ENCODE results near the gene WDR90.

The WDR90 gene

DNA sequence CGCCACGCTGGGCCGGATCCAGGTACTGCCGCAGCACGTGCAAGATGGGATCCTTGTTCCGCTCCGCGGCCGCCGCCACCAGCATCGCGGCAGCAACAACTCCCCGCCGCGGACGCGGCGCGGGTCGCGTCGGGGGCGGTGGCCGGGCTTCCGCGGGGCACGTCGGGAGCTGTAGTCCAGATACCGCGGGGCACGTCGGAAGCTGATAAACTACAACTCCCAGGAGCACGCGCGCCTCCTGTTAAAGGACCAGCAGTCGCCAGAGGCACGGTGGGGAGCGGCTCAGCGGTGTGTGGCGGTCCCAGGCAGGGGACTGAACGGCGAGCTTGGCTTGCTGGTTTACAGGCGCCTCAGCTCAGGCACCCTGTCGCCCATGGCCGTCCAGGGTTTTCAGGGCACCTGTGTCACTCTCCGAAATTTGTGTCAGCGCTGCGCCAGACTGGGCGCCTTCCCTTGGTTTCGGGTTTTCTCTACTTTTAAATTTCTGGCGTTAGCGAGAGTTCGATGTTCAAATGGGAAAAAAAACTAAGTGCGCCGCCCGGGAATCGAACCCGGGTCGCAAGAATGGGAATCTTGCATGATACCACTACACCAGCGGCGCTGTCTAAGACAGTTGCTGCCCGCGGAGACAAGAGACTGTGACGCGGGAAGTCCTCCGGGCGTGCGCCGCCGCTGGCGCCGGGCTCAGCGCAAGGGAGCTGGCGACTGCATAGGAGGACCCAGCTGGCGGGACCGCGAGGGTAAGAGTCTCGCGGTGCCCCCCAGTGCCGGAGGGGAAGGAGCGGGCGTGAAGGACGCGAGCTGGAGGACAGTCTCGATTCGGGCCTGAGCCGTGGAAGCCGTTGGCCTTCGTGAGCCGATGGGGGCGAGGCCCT is 12.7 kb upstream of the WDR90 start, which contains the start of gene METTL26:
TSS of gene METTL26 (minus strand) at position 100 of the 875 bp plus-strand sequence. CDS start at position 85, 15 bp downstream.
- in situ Hi-C loops (cut with MboI; ENCODE audit: low pct_unique_long_range_greater_than_20kb, low sequenced_read_pairs): no loop called here
- DNase-seq: peak; percentile 96

DNA sequence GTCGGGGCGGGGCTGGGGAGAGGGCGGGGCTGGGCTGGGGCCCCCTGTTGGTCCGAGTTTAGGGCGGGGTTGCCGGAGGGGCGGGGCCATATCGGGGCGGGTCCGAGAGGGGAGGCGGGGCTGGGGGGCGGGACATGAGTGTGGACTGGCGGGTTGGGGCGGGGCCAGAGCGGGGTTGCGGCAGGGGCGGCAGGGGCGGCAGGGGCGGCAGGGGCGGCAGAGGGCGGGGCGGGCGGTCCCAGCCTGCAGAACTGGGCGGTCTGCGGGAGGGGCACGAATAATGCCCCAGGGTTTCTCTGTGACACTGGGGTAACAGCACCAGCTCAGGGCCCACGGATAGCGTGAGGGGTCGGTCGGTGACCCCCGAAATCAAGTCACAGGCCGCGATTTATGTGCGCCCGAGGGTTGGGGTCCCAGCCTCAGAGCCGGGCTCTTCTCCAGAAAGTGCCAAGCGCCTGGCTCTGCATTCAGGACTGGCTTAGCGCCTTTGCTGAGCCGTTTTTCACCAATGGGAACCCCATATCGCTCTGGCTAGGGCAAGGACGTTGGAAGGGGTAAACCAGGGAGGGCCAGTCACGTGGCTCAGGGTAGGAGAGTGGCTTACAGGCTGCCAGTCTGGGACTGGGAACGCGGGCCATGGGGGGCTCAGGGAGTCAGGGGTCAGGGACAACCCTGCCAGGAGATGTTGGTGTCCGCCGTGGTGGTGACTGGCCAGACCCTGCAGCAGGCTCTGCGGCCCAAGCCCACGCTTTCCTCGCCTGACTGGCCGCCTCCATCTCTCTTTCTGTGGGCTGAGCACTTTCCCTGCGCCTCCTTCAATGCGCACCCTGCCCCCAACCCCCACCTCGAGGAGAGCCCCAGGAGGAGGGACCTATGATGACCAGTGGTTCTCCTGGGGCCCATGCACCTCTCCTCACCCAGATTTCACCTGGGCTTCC is 11.8 kb upstream of the WDR90 start:
- peak; percentile 32 for DNase-seq

DNA sequence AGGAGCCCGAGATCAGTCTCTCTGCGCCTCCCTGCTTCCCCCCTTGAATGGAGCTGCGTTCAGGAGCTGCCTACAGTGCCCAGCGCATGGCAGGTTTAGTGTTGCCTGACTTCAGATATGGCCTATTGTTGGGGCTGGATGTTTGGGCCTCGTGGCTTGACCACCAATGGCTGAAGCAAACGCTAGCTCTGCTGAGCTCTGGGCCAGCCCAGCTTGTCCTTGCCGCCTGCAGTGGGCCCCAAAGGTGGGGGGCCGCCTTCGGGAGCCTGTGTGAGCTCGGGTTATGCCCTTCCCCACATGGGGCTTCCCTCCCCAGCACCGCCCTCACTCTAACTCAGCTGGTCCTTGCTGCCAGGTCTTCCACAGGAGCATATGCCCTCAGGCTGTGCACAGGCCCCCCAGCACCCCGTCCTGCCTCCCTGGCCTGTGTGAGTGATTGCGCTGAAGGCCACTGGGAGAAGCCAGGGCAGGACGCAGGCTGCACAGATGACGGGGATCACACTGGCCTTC is 11.1 kb upstream of the WDR90 start:
- DNase-seq: no peak
- in situ Hi-C loops (cut with MboI; ENCODE audit: low pct_unique_long_range_greater_than_20kb, low sequenced_read_pairs): no loop called here

More for the DNA sequence above, 11.8 kb upstream of the WDR90 start:
- in situ Hi-C loops (cut with MboI; ENCODE audit: low pct_unique_long_range_greater_than_20kb, low sequenced_read_pairs): no loop called here

DNA sequence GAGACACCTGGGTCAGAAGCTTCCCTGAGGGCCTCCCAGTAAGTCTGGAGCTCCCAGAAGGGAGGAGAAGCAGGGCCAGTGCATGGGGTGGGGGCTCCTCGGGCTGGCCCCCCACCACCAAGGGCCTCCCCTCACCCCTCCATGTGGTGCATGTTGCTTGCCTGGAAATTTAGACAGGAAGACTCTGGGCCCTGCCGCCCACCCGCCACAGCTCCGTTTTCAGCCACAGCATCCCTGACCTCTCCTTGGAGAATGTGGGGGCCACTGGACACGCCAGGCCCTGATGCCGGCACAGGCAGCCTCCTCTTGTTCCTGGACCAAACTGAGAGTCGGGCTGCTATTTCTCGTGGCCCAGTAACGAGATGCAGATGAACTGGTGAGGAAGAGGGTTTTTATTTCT is 10.3 kb upstream of the WDR90 start:
- in situ Hi-C loops (cut with MboI; ENCODE audit: low pct_unique_long_range_greater_than_20kb, low sequenced_read_pairs): no loop called here
- DNase-seq: no peak

DNA sequence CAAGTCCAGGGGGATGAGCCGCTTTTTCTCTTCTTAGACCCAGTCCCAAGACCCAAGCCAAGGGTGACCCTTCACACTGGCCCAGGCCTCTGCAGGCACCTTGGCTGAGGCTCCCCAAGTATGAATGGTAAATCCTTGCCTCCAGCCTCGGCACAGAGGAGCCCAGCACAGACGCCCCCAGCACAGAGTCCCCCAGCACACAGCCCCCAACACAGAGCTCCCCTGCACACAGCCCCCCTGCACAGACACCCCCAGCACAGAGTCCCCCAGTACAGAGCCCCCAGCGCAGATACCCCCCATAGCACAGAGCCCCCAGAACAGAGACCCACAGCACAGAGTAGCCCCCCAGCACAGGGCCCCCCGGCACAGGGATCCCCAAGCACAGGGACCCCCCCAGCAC is 8.6 kb upstream of the WDR90 start:
- DNase-seq: no peak
- in situ Hi-C loops (cut with MboI; ENCODE audit: low pct_unique_long_range_greater_than_20kb, low sequenced_read_pairs): no loop called here

DNA sequence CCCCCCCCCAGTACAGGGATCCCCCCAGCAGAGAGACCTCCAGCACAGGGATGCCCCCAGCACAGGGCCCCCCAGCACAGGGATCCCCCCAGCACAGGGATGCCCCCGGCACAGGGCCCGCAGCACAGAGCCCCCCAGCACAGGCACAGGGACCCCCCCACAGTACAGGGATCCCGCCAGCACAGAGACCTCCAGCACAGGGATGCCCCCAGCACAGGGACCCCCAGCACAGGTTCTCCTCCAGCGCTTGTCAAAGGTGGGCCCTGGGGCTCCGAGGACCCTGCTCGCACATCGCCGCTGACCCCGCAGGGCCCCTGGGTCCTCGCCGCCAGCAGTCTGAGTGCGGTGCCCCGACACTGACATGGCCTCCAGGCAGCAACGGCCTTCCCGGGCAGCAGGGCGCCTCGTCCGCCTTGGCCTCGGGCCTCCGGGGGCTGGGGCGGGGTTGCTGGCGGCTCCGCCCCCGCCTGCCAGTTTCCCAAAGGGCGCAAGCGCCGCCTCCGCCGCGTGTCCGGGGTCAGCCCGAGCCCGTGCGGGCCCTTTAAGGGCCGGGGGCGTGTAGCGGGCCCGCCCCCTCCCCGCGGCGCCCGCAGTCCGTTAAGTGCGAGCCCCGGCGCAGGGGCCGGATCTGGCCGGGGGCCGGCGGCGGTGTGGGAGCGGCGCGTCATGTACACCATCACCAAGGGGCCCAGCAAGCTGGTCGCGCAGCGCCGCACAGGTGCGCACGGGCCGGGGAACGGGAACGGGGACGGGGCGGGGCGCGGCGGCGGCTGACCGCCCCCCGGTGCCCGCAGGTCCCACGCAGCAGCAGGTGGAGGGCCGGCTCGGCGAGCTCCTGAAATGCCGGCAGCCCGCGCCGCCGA is 7.6 kb upstream of the WDR90 start, which contains the start of gene MCRIP2:
TSS of gene MCRIP2 (plus strand) at position 503 of the 863 bp plus-strand sequence. CDS start at position 667, 164 bp downstream.
- in situ Hi-C loops (cut with MboI; ENCODE audit: low pct_unique_long_range_greater_than_20kb, low sequenced_read_pairs): no loop called here

DNA sequence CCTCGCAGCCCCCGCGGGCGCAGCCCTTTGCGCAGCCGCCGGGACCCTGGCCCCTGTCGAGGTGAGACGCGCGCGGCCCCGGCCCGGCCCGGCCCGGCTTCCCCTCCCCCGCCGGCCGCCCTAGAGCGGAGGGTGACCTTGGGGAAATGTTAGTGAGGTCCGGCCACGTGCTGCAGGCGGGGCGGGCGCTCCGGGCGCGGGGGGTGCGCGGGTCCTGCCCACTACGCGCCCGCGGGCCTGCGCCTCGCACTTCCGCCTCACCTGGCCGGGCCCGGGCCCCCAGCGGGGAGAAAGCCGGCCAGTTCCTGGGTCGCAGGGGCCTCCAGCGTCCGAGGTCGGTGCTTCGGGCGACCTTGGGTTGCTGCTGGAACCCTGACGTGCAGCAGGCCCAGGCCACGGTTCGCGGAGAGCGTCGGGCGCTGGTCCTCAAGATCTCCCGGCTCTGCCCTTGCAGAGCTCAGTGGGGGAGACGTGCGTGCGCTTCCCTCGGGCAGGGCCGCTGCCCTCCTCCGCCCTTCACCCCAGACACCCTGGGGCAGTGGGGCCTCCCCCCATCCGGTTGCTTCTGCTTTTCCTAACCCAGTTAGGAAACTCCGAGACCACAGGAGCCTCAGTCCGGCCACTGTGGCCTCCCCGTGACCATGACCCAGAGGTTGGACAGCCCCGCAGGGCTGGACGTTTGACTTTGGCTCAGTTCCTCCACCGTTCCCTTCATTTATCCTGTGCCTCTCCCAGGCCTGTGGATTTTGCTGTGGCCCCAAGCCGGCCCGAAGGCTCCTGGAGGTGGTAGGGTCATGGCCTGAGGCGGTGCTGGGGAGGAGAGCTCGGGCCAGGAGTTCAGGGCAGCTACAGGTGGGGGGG is 6.7 kb upstream of the WDR90 start:
- in situ Hi-C loops (cut with MboI; ENCODE audit: low pct_unique_long_range_greater_than_20kb, low sequenced_read_pairs): no loop called here
- DNase-seq: peak; percentile 62

More for the DNA sequence above, 7.6 kb upstream of the WDR90 start, which contains the start of gene MCRIP2:
- peak; percentile 86 for DNase-seq

DNA sequence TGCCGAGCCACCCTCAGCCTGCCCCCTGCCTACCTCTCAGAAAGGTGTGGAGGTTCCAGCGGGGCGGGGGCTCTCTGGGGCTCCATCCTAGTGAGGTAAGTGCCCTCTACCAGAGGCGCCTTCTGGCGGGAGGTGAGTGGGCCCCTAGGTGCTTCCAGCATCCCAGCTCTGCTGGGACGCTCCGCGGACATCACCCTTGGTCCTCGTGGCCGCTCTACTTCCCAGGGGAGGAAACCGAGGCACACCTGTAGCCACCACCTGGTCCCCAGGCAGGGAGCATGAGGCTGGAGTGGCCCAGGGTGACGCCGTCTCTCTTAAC is 6.2 kb upstream of the WDR90 start:
- in situ Hi-C loops (cut with MboI; ENCODE audit: low pct_unique_long_range_greater_than_20kb, low sequenced_read_pairs): no loop called here
- DNase-seq: no peak

DNA sequence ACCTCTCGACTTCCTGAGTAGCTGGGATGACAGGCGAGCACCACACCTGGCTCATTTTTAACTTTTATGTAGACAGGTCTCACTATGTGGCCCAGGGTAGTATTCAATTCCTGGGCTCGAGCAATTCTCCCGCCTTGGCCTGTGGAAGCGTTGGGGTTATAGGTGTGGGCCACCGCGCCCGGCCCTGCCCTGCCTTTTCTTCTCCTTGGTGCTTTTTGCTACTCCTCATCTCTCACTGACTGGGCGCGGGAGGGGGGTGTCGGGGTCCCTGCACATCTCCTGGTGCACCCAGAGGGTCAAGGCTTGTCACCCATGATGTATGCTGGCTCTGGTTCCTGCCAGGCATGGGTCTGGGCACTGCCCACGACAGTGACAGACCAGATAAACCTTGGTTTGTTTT is 4.6 kb upstream of the WDR90 start:
- DNase-seq: no peak
- in situ Hi-C loops (cut with MboI; ENCODE audit: low pct_unique_long_range_greater_than_20kb, low sequenced_read_pairs): no loop called here

DNA sequence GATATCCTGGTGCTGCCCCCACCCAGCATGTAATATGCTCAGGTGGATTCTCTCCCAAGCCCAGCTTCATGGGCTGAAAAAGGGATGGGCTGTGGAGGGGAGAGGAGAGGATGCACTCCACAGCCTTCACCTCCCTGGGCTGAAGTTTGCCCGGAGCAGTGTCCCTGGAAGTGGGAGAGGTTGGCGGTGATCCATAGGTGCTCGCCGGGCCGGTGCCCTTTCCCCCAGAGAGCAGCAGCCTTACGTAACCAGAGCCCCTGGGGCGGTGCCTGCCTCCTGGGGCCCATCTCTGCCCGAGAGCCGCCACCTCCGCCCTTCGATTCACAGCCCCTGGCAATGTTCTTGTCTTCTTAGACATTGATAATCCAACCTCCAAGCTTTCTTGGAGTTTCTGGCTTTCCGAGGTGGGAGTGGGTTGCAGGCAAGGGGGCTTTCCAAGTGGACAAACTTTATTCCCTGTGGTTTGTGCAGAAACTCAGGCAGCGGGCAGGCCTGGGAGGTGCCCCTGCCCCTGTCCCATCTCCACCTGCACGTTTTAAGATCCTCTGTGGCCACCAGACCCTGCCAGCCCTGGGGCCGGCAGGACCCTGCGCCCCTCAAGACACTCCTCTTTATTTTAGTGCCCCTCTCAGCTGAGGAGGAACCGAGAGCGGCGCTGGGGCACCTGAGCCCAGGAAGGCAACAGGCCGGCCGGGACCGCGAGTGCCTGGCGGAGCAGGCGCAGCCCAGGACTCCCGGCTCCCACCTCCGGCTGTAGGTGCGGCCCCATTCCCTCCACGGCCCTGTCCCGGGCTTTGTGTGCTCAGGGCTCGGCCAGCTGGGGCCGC is 3.1 kb upstream of the WDR90 start:
- no peak for DNase-seq
- in situ Hi-C loops (cut with MboI; ENCODE audit: low pct_unique_long_range_greater_than_20kb, low sequenced_read_pairs): no loop called here

DNA sequence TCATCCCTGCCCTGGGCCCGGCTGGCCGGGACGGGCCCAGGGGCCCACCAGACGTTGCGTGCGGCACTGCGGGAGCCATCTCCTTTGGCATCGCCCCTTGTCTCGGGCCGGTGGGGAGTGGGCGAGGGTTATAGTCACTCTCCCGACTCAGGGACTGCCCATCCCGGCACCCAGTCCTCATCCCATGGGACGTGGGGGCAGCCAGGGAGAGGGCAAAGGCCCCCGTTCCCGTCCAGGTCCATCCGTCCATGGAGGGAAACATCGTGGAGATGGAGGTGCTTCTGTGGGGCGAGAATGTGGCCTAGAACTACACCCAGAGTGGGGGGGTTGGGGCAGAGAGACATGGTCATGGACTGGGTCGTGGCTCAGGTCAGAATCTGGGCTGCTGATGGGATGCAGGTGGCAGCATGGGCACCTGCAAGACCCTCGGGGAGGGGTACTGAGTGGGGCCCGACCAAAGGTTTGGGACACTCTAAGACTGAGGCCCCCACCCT is 2.4 kb upstream of the WDR90 start:
- no peak for DNase-seq
- in situ Hi-C loops (cut with MboI; ENCODE audit: low pct_unique_long_range_greater_than_20kb, low sequenced_read_pairs): no loop called here

DNA sequence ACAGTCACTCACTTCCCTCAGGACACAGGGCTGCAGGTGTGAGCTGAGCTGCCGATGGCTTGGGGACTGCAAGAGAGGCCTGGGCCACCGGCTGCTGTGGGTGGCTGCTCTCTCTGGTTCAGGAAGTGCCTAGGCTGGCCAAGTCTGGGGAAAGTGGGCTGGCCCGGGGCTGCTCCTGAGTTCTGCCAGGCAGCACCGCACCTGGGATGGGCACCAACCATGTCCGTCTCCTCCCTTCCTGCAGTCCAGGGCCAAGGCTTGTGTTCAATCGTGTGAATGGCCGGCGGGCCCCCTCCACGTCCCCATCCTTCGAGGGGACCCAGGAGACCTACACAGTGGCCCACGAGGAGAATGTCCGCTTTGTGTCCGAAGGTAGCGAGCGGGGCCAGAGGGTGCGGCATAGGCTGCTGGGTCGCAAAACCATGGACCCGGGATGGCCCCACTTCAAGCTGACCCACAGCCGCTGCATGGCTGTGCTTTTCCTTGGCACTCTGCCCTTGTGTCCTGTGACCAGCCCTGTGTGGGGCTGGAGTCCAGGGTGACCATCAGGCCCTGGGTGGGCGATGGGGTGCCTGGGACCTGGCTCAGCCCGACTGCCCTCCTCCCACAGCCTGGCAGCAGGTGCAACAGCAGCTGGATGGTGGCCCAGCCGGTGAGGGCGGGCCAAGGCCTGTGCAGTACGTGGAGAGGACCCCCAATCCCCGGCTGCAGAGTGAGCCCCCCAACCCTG is 1.8 kb upstream of the WDR90 start:
- in situ Hi-C loops (cut with MboI; ENCODE audit: low pct_unique_long_range_greater_than_20kb, low sequenced_read_pairs): no loop called here
- no peak for DNase-seq

DNA sequence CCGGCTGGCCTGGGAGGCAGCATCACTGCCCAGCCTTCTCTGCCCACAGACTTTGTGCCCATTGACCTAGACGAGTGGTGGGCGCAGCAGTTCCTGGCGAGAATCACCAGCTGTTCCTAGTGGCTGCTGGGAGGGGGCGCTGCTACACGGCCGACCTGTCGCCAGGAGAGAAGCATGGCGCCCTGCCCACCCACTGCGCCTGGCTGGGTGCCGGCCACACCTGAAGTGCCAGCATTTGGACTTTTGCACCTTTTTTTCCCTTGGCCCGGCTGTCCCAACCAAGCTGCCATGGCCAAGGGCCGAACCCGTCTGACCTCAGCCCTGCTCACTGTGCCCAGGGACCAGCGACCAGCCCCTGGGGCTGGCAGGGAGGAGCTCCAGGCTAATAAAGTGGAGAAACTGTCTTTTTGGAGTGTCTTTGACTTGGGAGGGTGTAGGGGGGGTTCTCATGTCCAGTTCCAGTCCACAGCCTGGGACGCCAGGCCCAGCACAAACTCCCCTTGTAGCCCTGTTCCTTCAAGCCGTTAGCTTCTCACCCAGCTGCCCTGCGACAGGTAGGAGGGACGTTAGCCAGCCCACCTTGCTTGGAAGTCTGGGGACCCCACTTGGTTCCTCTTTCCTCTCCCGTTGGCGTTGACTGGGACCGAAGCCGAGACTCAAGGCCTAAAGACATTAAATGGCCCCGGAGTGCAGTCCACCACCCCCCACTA is 939 bp upstream of the WDR90 start:
- DNase-seq: no peak
- in situ Hi-C loops (cut with MboI; ENCODE audit: low pct_unique_long_range_greater_than_20kb, low sequenced_read_pairs): no loop called here

DNA sequence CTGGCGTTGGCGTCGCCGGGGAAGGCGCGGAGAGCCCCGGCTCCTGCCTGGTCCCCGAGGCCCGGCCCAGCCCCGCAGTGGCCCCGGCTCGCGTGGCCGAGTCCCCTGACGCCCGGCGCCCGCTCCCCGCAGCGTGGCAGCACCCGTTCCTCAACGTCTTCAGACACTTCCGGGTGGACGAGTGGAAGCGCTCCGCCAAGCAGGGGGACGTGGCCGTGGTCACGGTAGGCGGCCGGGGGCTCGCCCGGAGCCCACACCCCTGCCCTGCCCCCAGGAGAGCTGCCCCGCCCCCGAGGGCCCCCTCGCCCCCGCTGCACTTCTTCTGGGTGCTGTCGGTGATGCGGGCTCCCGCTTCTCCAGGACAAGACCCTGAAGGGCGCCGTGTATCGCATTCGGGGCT is 466 bp downstream of the WDR90 start:
- in situ Hi-C loops (cut with MboI; ENCODE audit: low pct_unique_long_range_greater_than_20kb, low sequenced_read_pairs): no loop called here
- no peak for DNase-seq

DNA sequence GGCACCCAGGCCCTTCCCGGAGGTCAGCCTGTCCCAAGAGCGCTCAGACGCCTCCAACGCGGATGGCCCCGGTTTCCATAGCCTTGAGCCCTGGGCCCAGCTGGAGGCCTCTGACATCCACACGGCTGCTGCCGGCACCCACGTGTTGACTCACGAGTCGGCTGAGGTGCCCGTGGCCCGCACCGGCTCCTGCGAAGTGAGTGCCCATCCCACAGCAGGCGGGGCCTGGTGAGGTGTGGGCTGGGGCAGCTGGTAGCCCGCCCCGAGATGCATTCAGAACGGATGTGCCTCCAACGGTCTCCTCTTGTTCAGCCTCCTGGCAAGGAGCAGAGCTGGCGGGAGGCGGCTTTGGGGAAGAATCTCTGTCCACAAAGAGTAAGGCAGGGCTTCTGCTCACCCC is 2.7 kb downstream of the WDR90 start:
- DNase-seq: no peak
- in situ Hi-C loops (cut with MboI; ENCODE audit: low pct_unique_long_range_greater_than_20kb, low sequenced_read_pairs): no loop called here

Measured in KBM-7 (cell line).